Thymus (tissue), 11 donors: ENCODE results near the gene CWC25. TPM values are rescaled to one million over a fixed set of nuclear protein-coding genes. Genes with fewer than 3 reads are reported as not detected.
"Not testable (repeated sequence)": the region's sequence is repeated elsewhere in the genome, so short reads cannot be mapped to it uniquely, and the experiment has no call there.

ENCODE experiments used
- DNase-seq, 9 donors: peaks; one replicate each; pipeline ENCODE4 v3.0.0-alpha.2; 2013; ENCODE audit warnings: low spot score in 9 of 9, low read depth in 6 of 9, missing footprints in 1 of 9
- H3K27ac ChIP-seq, 2 donors: one replicate each; pipeline ENCODE4 v1.5.1; 2013; ENCODE audit warnings: control low read depth in 1 of 2, low read depth in 1 of 2, low read length in 1 of 2, mild to moderate bottlenecking in 1 of 2, moderate library complexity in 1 of 2
- H3K27me3 ChIP-seq, 2 donors: one replicate each; pipeline ENCODE4 v1.5.1; 2013; ENCODE audit warnings: low read length in 1 of 2; ENCODE audit not compliant: control insufficient read depth in 2 of 2, insufficient read depth in 1 of 2
- H3K36me3 ChIP-seq, 2 donors: one replicate each; pipeline ENCODE4 v1.5.1; 2013; ENCODE audit warnings: low read length in 1 of 2, mild to moderate bottlenecking in 1 of 2, moderate library complexity in 1 of 2; ENCODE audit not compliant: control insufficient read depth in 2 of 2, insufficient read depth in 2 of 2
- H3K4me1 ChIP-seq, 2 donors: one replicate each; pipeline ENCODE4 v1.5.1; 2013; ENCODE audit warnings: low read length in 2 of 2; ENCODE audit not compliant: control insufficient read depth in 2 of 2, insufficient read depth in 2 of 2
- H3K4me3 ChIP-seq, 2 donors: one replicate each; pipeline ENCODE4 v1.5.1; 2013; ENCODE audit warnings: low read length in 2 of 2, control low read depth in 1 of 2, mild to moderate bottlenecking in 1 of 2
- H3K9me3 ChIP-seq, 2 donors: one replicate each; pipeline ENCODE4 v1.5.1; 2013; ENCODE audit warnings: low read length in 1 of 2, mild to moderate bottlenecking in 1 of 2; ENCODE audit not compliant: control insufficient read depth in 2 of 2, insufficient read depth in 1 of 2
- WGBS: extraction: QIAGEN DNeasy Blood & Tissue Kit; methylation state at CpG from one replicate; pipeline ENCODE4 v1.1.7; 2013; 5-methylcytosine and 5-hydroxymethylcytosine counted together
- polyA plus RNA-seq: library from polyadenylated mRNA; stranded (reverse); fragments of 200-250 nt; gene quantifications from one replicate; pipeline ENCODE4 v1.2.3, GENCODE V29; 2013
- total RNA-seq: library from RNA; stranded (reverse); fragments of 120-200 nt; gene quantifications from one replicate; pipeline ENCODE4 v1.2.4, GENCODE V29; 2013
- donor health status: healthy.

CWC25 gene
- total and polyA plus RNA-seq, 2 donors: 18.7 to 36.2 TPM

- WGBS: 93% methylated on average over 5 of the region's 5 CpGs
- peaks cover 9% of the 10 kb centered on the region in 2 donors for H3K36me3 ChIP-seq
- H3K27ac ChIP-seq: no peak overlapping the region
- no peak for DNase-seq
- no peaks in the 10 kb centered on the region for H3K27me3 ChIP-seq
- no peaks in the 10 kb centered on the region for H3K9me3 ChIP-seq
- H3K4me3 ChIP-seq: no peak overlapping the region
- peaks cover 12 to 26% of the 10 kb centered on the region in 2 donors for H3K4me1 ChIP-seq
Observed at GRCh38 chr17:38796451-38797157, 28.5 kb downstream of the CWC25 start.

- H3K4me1 ChIP-seq: peaks cover 12 to 21% of the 10 kb centered on the region in 2 donors
- 96% methylated on average over 5 of the region's 5 CpGs for WGBS
- no peak overlapping the region for H3K4me3 ChIP-seq
Observed at GRCh38 chr17:38794221-38794620, 30.9 kb downstream of the CWC25 start.

GRCh38 chr17:38791162-38791561 lies 34.0 kb downstream of the CWC25 start:
- H3K9me3 ChIP-seq: no peaks in the 10 kb centered on the region
- no peak overlapping the region for H3K27ac ChIP-seq
- no peak overlapping the region for H3K4me3 ChIP-seq
- whole genome bisulfite sequencing: 98% methylated on average over 5 of the region's 5 CpGs
- H3K4me1 ChIP-seq: no peaks in the 10 kb centered on the region
- H3K27me3 ChIP-seq: no peaks in the 10 kb centered on the region
- no peak for DNase-seq
- peaks cover 14 to 15% of the 10 kb centered on the region in 2 donors for H3K36me3 ChIP-seq

More at GRCh38 chr17:38794221-38794620, 30.9 kb downstream of the CWC25 start:
- peaks cover 3 to 7% of the 10 kb centered on the region in 2 donors for H3K36me3 ChIP-seq
- H3K27me3 ChIP-seq: no peaks in the 10 kb centered on the region
- no peak overlapping the region for H3K27ac ChIP-seq
- no peaks in the 10 kb centered on the region for H3K9me3 ChIP-seq
- no peak for DNase-seq

GRCh38 chr17:38790148-38790707 lies 34.9 kb downstream of the CWC25 start:
- H3K4me3 ChIP-seq, DNase-seq, H3K9me3 ChIP-seq, H3K27ac ChIP-seq, H3K27me3 ChIP-seq, H3K4me1 ChIP-seq: not testable (repeated sequence)
- 92% methylated on average over 13 of the region's 13 CpGs for WGBS
- peaks cover 21 to 22% of the 10 kb centered on the region in 2 donors for H3K36me3 ChIP-seq

GRCh38 chr17:38789185-38789584 lies 35.9 kb downstream of the CWC25 start:
- Histone ChIP-seq H3K36me3 (peaks cover 29 to 31% of the 10 kb centered on the region in 2 donors), H3K27me3 (no peaks in the 10 kb centered on the region), H3K27ac (no peak overlapping the region), H3K9me3 (no peaks in the 10 kb centered on the region), H3K4me1 (no peaks in the 10 kb centered on the region), H3K4me3 (no peak overlapping the region)
- DNase-seq: no peak
- 72% methylated on average over 1 of the region's 1 CpG for WGBS

- WGBS: 98% methylated on average over 4 of the region's 4 CpGs
- not testable (repeated sequence) for H3K27me3 ChIP-seq, DNase-seq, H3K4me1 ChIP-seq, H3K9me3 ChIP-seq, H3K4me3 ChIP-seq, H3K27ac ChIP-seq
- H3K36me3 ChIP-seq: peaks cover 34 to 39% of the 10 kb centered on the region in 2 donors
Observed at GRCh38 chr17:38787999-38788398, 37.1 kb downstream of the CWC25 start.

- WGBS: 88% methylated on average over 6 of the region's 6 CpGs
- H3K27ac ChIP-seq: no peak overlapping the region
- no peak overlapping the region for H3K4me3 ChIP-seq
- no peaks in the 10 kb centered on the region for H3K9me3 ChIP-seq
- H3K36me3 ChIP-seq: peaks cover 38 to 52% of the 10 kb centered on the region in 2 donors
- no peak for DNase-seq
- peaks cover 0 to 2% of the 10 kb centered on the region in 2 donors for H3K4me1 ChIP-seq
- no peaks in the 10 kb centered on the region for H3K27me3 ChIP-seq
Observed at GRCh38 chr17:38786372-38786771, 38.7 kb downstream of the CWC25 start.

GRCh38 chr17:38783227-38783626 lies 41.9 kb downstream of the CWC25 start:
- Histone ChIP-seq H3K9me3 (no peaks in the 10 kb centered on the region), H3K27me3 (no peaks in the 10 kb centered on the region), H3K4me3 (no peak overlapping the region), H3K36me3 (peaks cover 69 to 80% of the 10 kb centered on the region in 2 donors), H3K27ac (no peak overlapping the region), H3K4me1 (peaks cover 0 to 2% of the 10 kb centered on the region in 2 donors)
- 97% methylated on average over 3 of the region's 3 CpGs for WGBS
- no peak for DNase-seq

- Histone ChIP-seq H3K36me3 (peaks cover 73 to 79% of the 10 kb centered on the region in 2 donors), H3K4me1 (peaks cover 0 to 2% of the 10 kb centered on the region in 2 donors), H3K27me3 (no peaks in the 10 kb centered on the region), H3K4me3 (no peak overlapping the region), H3K27ac (no peak overlapping the region), H3K9me3 (no peaks in the 10 kb centered on the region)
- WGBS: 98% methylated on average over 23 of the region's 23 CpGs
- DNase-seq: no peak
Observed at GRCh38 chr17:38779965-38780752, 45.0 kb downstream of the CWC25 start.
